H9 (cell line): ENCODE data around the gene UGT2A2. TPM values are rescaled to one million over a fixed set of nuclear protein-coding genes. Genes with fewer than 3 reads are reported as not detected.

ENCODE experiments used
- DNase-seq: peaks from one replicate; pipeline ENCODE4 v3.0.0-alpha.2; 2017
- H2AFZ ChIP-seq: one replicate; pipeline ENCODE4 v1.6.1; 2013; ENCODE audit warnings: mild to moderate bottlenecking, low read length, control low read depth, moderate library complexity
- H2AK5ac ChIP-seq: 2 replicates; pipeline ENCODE4 v1.6.1; 2013; ENCODE audit warnings: low read length, control low read depth, mixed read lengths; ENCODE audit not compliant: insufficient read length
- H2BK120ac ChIP-seq: one replicate; pipeline ENCODE4 v1.6.1; 2013; ENCODE audit warnings: low read depth, mild to moderate bottlenecking, low read length, control low read depth, inconsistent platforms; ENCODE audit not compliant: poor library complexity, severe bottlenecking
- H2BK12ac ChIP-seq: 2 replicates; pipeline ENCODE4 v1.6.1; 2013; ENCODE audit warnings: low read length, control low read depth, mixed read lengths, low read depth; ENCODE audit not compliant: insufficient read length
- H2BK15ac ChIP-seq: 2 replicates; pipeline ENCODE4 v1.6.1; 2013; ENCODE audit warnings: low read depth, low read length, control low read depth
- H2BK20ac ChIP-seq: one replicate; pipeline ENCODE4 v1.6.1; 2013; ENCODE audit warnings: low read depth, mild to moderate bottlenecking, low read length, control low read depth, inconsistent platforms; ENCODE audit not compliant: poor library complexity, severe bottlenecking
- H2BK5ac ChIP-seq: 2 replicates; pipeline ENCODE4 v1.6.1; 2013; ENCODE audit warnings: low read length, control low read depth, mixed read lengths; ENCODE audit not compliant: insufficient read length
- H3K14ac ChIP-seq: 2 replicates; pipeline ENCODE4 v1.6.1; 2013; ENCODE audit warnings: low read length, control low read depth; ENCODE audit not compliant: insufficient read depth
- H3K18ac ChIP-seq: 2 replicates; pipeline ENCODE4 v1.6.1; 2013; ENCODE audit warnings: low read depth, mild to moderate bottlenecking, mixed read lengths, low read length, control low read depth; ENCODE audit not compliant: insufficient read length
- H3K23ac ChIP-seq: 2 replicates; pipeline ENCODE4 v1.6.1; 2013; ENCODE audit warnings: low read length, control low read depth, mixed read lengths, low read depth; ENCODE audit not compliant: insufficient read length
- H3K23me2 ChIP-seq: 2 replicates; pipeline ENCODE4 v1.6.1; 2013; ENCODE audit warnings: low read depth, mild to moderate bottlenecking, mixed read lengths, low read length, control low read depth; ENCODE audit not compliant: insufficient read length, poor library complexity, severe bottlenecking
- H3K27ac ChIP-seq: 2 replicates; pipeline ENCODE4 v1.5.1; 2013; ENCODE audit warnings: low read length, control low read depth, mixed read lengths, low read depth; ENCODE audit not compliant: insufficient read length
- H3K27me3 ChIP-seq: 2 replicates; pipeline ENCODE4 v1.6.1; 2013; ENCODE audit warnings: low read length, control low read depth, inconsistent platforms; ENCODE audit not compliant: insufficient read depth
- H3K4ac ChIP-seq: 2 replicates; pipeline ENCODE4 v1.6.1; 2013; ENCODE audit warnings: low read depth, mild to moderate bottlenecking, control low read depth, inconsistent platforms, low read length, moderate library complexity
- H3K4me1 ChIP-seq: 2 replicates; pipeline ENCODE4 v1.6.1; 2013; ENCODE audit warnings: low read length, control low read depth, inconsistent platforms; ENCODE audit not compliant: insufficient read depth
- H3K4me2 ChIP-seq: 2 replicates; pipeline ENCODE4 v1.6.1; 2013; ENCODE audit warnings: low read length, control low read depth, mixed read lengths; ENCODE audit not compliant: insufficient read length, insufficient read depth
- H3K56ac ChIP-seq: 2 replicates; pipeline ENCODE4 v1.6.1; 2013; ENCODE audit warnings: low read depth, mild to moderate bottlenecking, mixed read lengths, low read length, control low read depth; ENCODE audit not compliant: insufficient read length
- H3K79me1 ChIP-seq: 2 replicates; pipeline ENCODE4 v1.6.1; 2013; ENCODE audit warnings: low read depth, mild to moderate bottlenecking, moderate library complexity, low read length, control low read depth, inconsistent platforms; ENCODE audit not compliant: insufficient read depth, poor library complexity, severe bottlenecking
- H3K79me2 ChIP-seq: 2 replicates; pipeline ENCODE4 v1.6.1; 2013; ENCODE audit warnings: low read length, control low read depth, inconsistent platforms; ENCODE audit not compliant: insufficient read depth
- H3K9ac ChIP-seq: 2 replicates; pipeline ENCODE4 v1.6.1; 2013; ENCODE audit warnings: low read length, control low read depth, mixed read lengths; ENCODE audit not compliant: insufficient read length; ENCODE audit errors: extremely low read depth
- H3K9me3 ChIP-seq: one replicate; pipeline ENCODE4 v1.6.1; 2013; ENCODE audit warnings: low read depth, low read length, inconsistent platforms; ENCODE audit not compliant: control insufficient read depth
- H3T11ph ChIP-seq: one replicate; pipeline ENCODE4 v1.6.1; 2013; ENCODE audit warnings: mild to moderate bottlenecking, low read length, control low read depth, inconsistent platforms
- H4K20me1 ChIP-seq: one replicate; pipeline ENCODE4 v1.6.1; 2013; ENCODE audit not compliant: control insufficient read depth, insufficient read length, insufficient read depth
- H4K5ac ChIP-seq: 2 replicates; pipeline ENCODE4 v1.6.1; 2013; ENCODE audit warnings: low read depth, mild to moderate bottlenecking, mixed read lengths, low read length, control low read depth; ENCODE audit not compliant: insufficient read length
- H4K8ac ChIP-seq: replicated peaks from 2 replicates; pipeline ENCODE4 v1.6.1; 2013; ENCODE audit warnings: low read length, control low read depth, mixed read lengths, low read depth; ENCODE audit not compliant: insufficient read length
- H4K91ac ChIP-seq: 2 replicates; pipeline ENCODE4 v1.6.1; 2013; ENCODE audit warnings: low read depth, mild to moderate bottlenecking, moderate library complexity, mixed read lengths, low read length, control low read depth; ENCODE audit not compliant: insufficient read length
- H3K27ac Mint-ChIP-seq, 3 experiments: 2 replicates in 2 of 3; 3 replicates in 1 of 3; pipeline ENCODE4 v1.8.0; 2020 to 2021; ENCODE audit warnings: mixed read lengths in 3 of 3, mild to moderate bottlenecking in 1 of 3, moderate library complexity in 1 of 3
- H3K27me3 Mint-ChIP-seq: 2 replicates; pipeline ENCODE4 v1.8.0; 2021; ENCODE audit warnings: low read depth, mild to moderate bottlenecking, moderate library complexity, mixed read lengths
- H3K36me3 Mint-ChIP-seq, 3 experiments: 2 replicates in 2 of 3; 3 replicates in 1 of 3; pipeline ENCODE4 v1.8.0; 2020 to 2021; ENCODE audit warnings: low read depth in 3 of 3, mixed read lengths in 3 of 3; ENCODE audit not compliant: insufficient read depth in 1 of 3
- H3K4me1 Mint-ChIP-seq, 2 experiments: 2 replicates each; pipeline ENCODE4 v1.8.0; 2020; ENCODE audit warnings: mixed read lengths in 2 of 2
- H3K4me3 Mint-ChIP-seq, 2 experiments: 2 replicates in 1 of 2; 3 replicates in 1 of 2; pipeline ENCODE4 v1.8.0; 2020 to 2021; ENCODE audit warnings: mild to moderate bottlenecking in 2 of 2, mixed read lengths in 2 of 2, moderate library complexity in 1 of 2
- H3K9me3 Mint-ChIP-seq, 2 experiments: 2 replicates in 1 of 2; 3 replicates in 1 of 2; pipeline ENCODE4 v1.8.0; 2020; ENCODE audit warnings: mild to moderate bottlenecking in 2 of 2, mixed read lengths in 2 of 2, moderate library complexity in 1 of 2
- WGBS: extraction: QIAGEN DNeasy Blood & Tissue Kit; methylation state at CpG from one replicate; pipeline ENCODE4 v1.1.7; 2013; ENCODE audit warnings: missing lambda C conversion rate, low lambda C conversion rate, mixed read lengths; ENCODE audit not compliant: insufficient read length; ENCODE audit errors: extremely low coverage; 5-methylcytosine and 5-hydroxymethylcytosine counted together
- long read RNA-seq: library from polyadenylated mRNA; unstranded; transcript quantifications from one replicate; pipeline ENCODE4 v2.0.0, GENCODE V29; 2020
- total RNA-seq: library from RNA; stranded (reverse); gene quantifications from 2 replicates; pipeline ENCODE4 v1.2.1, GENCODE V29; 2021
- TF ChIP-seq, protein P1 (sequence below): fragments of 200-600 bp; sonication (generic); conservative IDR thresholded peaks from 3 replicates; pipeline ENCODE4 v1.8.0; 2021; ENCODE audit warnings: antibody characterized with exemption, mild to moderate bottlenecking

The UGT2A2 gene
- total RNA-seq = not detected in 2 replicates
- long read RNA-seq = 0 reads

DNA sequence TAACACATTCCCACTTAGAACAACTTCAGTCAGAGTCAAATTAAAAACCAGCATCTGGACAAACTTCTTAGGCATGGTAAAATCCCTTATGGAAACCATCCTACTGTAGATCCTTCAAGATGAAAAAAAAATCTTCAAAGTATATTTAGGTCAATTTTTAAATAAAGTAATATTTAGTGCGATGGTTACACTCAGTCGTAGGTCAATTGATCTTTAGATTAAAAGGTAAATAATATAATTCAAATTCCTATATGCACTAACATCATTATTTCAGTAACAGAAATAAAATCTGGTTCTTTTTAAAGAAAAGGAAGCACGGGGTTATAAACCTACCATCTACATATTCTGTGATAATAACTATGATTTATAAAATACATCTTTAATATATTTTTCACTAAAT is at the start of gene UGT2A2:
Gene UGT2A2 (minus strand): TSS at position 101 of the 400 bp plus-strand sequence. CDS start 2 bp downstream, at position 99.
- H2AK5ac ChIP-seq = no peak within 1 kb of the TSS
- no peak within 1 kb of the TSS for H3K27ac Mint-ChIP-seq
- H3K14ac ChIP-seq = no peak within 1 kb of the TSS
- H2AFZ ChIP-seq = no peak within 1 kb of the TSS
- H3K9ac ChIP-seq = no peak within 1 kb of the TSS
- no peak within 1 kb of the TSS for H2BK5ac ChIP-seq
- no peak within 1 kb of the TSS for H3K56ac ChIP-seq
- H4K8ac ChIP-seq = no peak within 1 kb of the TSS
- TF ChIP-seq, protein P1, sequence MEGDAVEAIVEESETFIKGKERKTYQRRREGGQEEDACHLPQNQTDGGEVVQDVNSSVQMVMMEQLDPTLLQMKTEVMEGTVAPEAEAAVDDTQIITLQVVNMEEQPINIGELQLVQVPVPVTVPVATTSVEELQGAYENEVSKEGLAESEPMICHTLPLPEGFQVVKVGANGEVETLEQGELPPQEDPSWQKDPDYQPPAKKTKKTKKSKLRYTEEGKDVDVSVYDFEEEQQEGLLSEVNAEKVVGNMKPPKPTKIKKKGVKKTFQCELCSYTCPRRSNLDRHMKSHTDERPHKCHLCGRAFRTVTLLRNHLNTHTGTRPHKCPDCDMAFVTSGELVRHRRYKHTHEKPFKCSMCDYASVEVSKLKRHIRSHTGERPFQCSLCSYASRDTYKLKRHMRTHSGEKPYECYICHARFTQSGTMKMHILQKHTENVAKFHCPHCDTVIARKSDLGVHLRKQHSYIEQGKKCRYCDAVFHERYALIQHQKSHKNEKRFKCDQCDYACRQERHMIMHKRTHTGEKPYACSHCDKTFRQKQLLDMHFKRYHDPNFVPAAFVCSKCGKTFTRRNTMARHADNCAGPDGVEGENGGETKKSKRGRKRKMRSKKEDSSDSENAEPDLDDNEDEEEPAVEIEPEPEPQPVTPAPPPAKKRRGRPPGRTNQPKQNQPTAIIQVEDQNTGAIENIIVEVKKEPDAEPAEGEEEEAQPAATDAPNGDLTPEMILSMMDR = no peak
- H3K23ac ChIP-seq = no peak within 1 kb of the TSS
- H3K4me2 ChIP-seq = no peak within 1 kb of the TSS
- H3K4ac ChIP-seq = no peak within 1 kb of the TSS
- H3K9me3 ChIP-seq = no peaks in the 10 kb centered on the region
- H3K4me3 Mint-ChIP-seq = no peak within 1 kb of the TSS
- H2BK15ac ChIP-seq = no peak within 1 kb of the TSS
- H3K4me1 ChIP-seq = no peaks in the 10 kb centered on the region
- DNase-seq = no peak
- H3K27me3 Mint-ChIP-seq = no peaks in the 10 kb centered on the region
- H3K27me3 ChIP-seq = no peaks in the 10 kb centered on the region
- no peak within 1 kb of the TSS for H3T11ph ChIP-seq
- H2BK120ac ChIP-seq = no peak within 1 kb of the TSS
- H4K91ac ChIP-seq = no peak within 1 kb of the TSS
- H4K5ac ChIP-seq = no peak within 1 kb of the TSS
- no peak within 1 kb of the TSS for H2BK20ac ChIP-seq
- no peaks in the 10 kb centered on the region for H3K9me3 Mint-ChIP-seq
- H3K18ac ChIP-seq = no peak within 1 kb of the TSS
- H3K36me3 Mint-ChIP-seq = no peaks in the 10 kb centered on the region
- H3K23me2 ChIP-seq = no peaks in the 10 kb centered on the region
- peaks cover 4 to 5% of the 10 kb centered on the region in 2 experiments; a peak in 3 of 4 replicates for H3K4me1 Mint-ChIP-seq
- no peaks in the 10 kb centered on the region for H4K20me1 ChIP-seq
- no peaks in the 10 kb centered on the region for H3K79me1 ChIP-seq
- no peak within 1 kb of the TSS for H3K27ac ChIP-seq
- WGBS = no CpG with 5 or more reads among the region's 3 CpGs
- no peaks in the 10 kb centered on the region for H3K79me2 ChIP-seq
- H2BK12ac ChIP-seq = no peak within 1 kb of the TSS
